Tibial nerve (tissue), 4 donors: Measurements from ENCODE around the gene HTT. TPM values are rescaled to one million over a fixed set of nuclear protein-coding genes. Genes with fewer than 3 reads are reported as not detected.

Experiments used
- DNase-seq, 2 donors: peaks; one replicate each; pipeline ENCODE4 v3.0.0-alpha.2; 2019; ENCODE audit warnings: low spot score in 2 of 2
- H3K27ac ChIP-seq, 4 donors: fragments of 200-600 bp; sonication (generic) in 3 of 4; one replicate each; pipeline ENCODE4 v1.5.1; 2017 to 2019; ENCODE audit warnings: mild to moderate bottlenecking in 1 of 4
- H3K27me3 ChIP-seq, 2 donors: fragments of 200-600 bp; sonication (generic) in 1 of 2; one replicate each; pipeline versions ENCODE4 v1.5.1 to v1.6.0; 2017 to 2019
- H3K36me3 ChIP-seq, 3 donors: fragments of 200-600 bp; sonication (generic); one replicate each; pipeline ENCODE4 v1.5.1; 2018 to 2019
- H3K4me1 ChIP-seq, 4 donors: fragments of 200-600 bp; sonication (generic) in 3 of 4; one replicate each; pipeline ENCODE4 v1.5.1; 2017 to 2019
- H3K4me3 ChIP-seq, 4 donors: fragments of 200-600 bp; sonication (generic) in 3 of 4; one replicate each; pipeline ENCODE4 v1.5.1; 2017 to 2019; ENCODE audit warnings: mild to moderate bottlenecking in 1 of 4, moderate library complexity in 1 of 4
- H3K9me3 ChIP-seq, 4 donors: fragments of 200-600 bp; sonication (generic) in 3 of 4; one replicate each; pipeline ENCODE4 v1.5.1; 2017 to 2019
- CTCF ChIP-seq, 5 experiments: fragments of 200-600 bp in 3 of 5; fragments of 450-650 bp in 2 of 5; sonication (generic) in 3 of 5; IDR thresholded peaks; one replicate each; pipeline ENCODE4 v1.5.1; 2016 to 2019; ENCODE audit warnings: antibody characterized with exemption in 5 of 5, mild to moderate bottlenecking in 3 of 5, moderate library complexity in 2 of 5
- EP300 ChIP-seq, 2 donors: sonication (generic); formaldehyde crosslinking; IDR thresholded peaks; one replicate each; pipeline ENCODE4 v1.6.1; 2017; ENCODE audit warnings: antibody characterized with exemption in 2 of 2, mild to moderate bottlenecking in 1 of 2
- POLR2A ChIP-seq, 2 donors: fragments of 450-650 bp; IDR thresholded peaks; one replicate each; pipeline ENCODE4 v1.6.1; 2017; ENCODE audit warnings: antibody characterized with exemption in 2 of 2, mild to moderate bottlenecking in 2 of 2, moderate library complexity in 2 of 2
- WGBS, 2 donors: methylation state at CpG; one replicate each; pipeline ENCODE4 v1.1.5; 2018; 5-methylcytosine and 5-hydroxymethylcytosine counted together
- total RNA-seq, 4 donors: library from RNA; depleted of rRNA; stranded (reverse); fragments of >200 nt; gene quantifications; one replicate each; pipeline ENCODE4 v1.1.0, GENCODE V29; 2016

The HTT gene
- total RNA-seq, 4 donors from 2014 or later, result 62.2 to 93.6 (median 81.2) TPM

- no peak overlapping the region for H3K4me3 ChIP-seq
- H3K4me1 ChIP-seq, result peaks cover 0 to 5% (median 0%) of the 10 kb centered on the region in 4 donors
- no peaks in the 10 kb centered on the region for H3K27me3 ChIP-seq
- peaks cover 0 to 97% (median 14%) of the 10 kb centered on the region in 3 donors for H3K36me3 ChIP-seq
- WGBS, 2 donors, result 86 to 90% methylated on average over 8 to 10 of the region's 11 CpGs
- no peak overlapping the region for H3K27ac ChIP-seq
- no peak for DNase-seq
- TF ChIP-seq POLR2A (IDR thresholded peaks at IDR 0.05), result no peak
- no peak for TF ChIP-seq CTCF (IDR thresholded peaks at IDR 0.05)
- no peak for TF ChIP-seq EP300 (IDR thresholded peaks at IDR 0.05)
- no peaks in the 10 kb centered on the region for H3K9me3 ChIP-seq
Measured at GRCh38 chr4:3239303-3239702, 164.8 kb downstream of the HTT start.

GRCh38 chr4:3239998-3240920 lies 165.8 kb downstream of the HTT start:
- DNase-seq, result no peak
- WGBS, 2 donors, result 90 to 94% methylated on average over 29 of the region's 29 CpGs
- TF ChIP-seq POLR2A (IDR thresholded peaks at IDR 0.05), result no peak
- no peak for TF ChIP-seq CTCF (IDR thresholded peaks at IDR 0.05)
- TF ChIP-seq EP300 (IDR thresholded peaks at IDR 0.05), result no peak
- H3K36me3 ChIP-seq, result peaks cover 0 to 97% (median 9%) of the 10 kb centered on the region in 3 donors
- no peaks in the 10 kb centered on the region for H3K9me3 ChIP-seq
- H3K4me3 ChIP-seq, result no peak overlapping the region
- H3K27ac ChIP-seq, result no peak overlapping the region
- no peaks in the 10 kb centered on the region for H3K27me3 ChIP-seq
- H3K4me1 ChIP-seq, result peaks cover 0 to 5% (median 0%) of the 10 kb centered on the region in 4 donors

- no peaks in the 10 kb centered on the region for H3K27me3 ChIP-seq
- no peak overlapping the region for H3K27ac ChIP-seq
- peaks cover 0 to 92% (median 1%) of the 10 kb centered on the region in 3 donors for H3K36me3 ChIP-seq
- peaks cover 0 to 5% (median 0%) of the 10 kb centered on the region in 4 donors for H3K4me1 ChIP-seq
- 79 to 85% methylated on average over 9 to 13 of the region's 13 CpGs for WGBS, 2 donors
- no peak for DNase-seq
- no peaks in the 10 kb centered on the region for H3K9me3 ChIP-seq
- H3K4me3 ChIP-seq, result no peak overlapping the region
- TF ChIP-seq CTCF (IDR thresholded peaks at IDR 0.05) (no peak), EP300 (IDR thresholded peaks at IDR 0.05) (no peak), POLR2A (IDR thresholded peaks at IDR 0.05) (no peak)
Measured at GRCh38 chr4:3240936-3241522, 166.5 kb downstream of the HTT start.

GRCh38 chr4:3241898-3242524 lies 167.5 kb downstream of the HTT start:
- Histone ChIP-seq H3K36me3 (peaks cover 0 to 83% (median 0%) of the 10 kb centered on the region in 3 donors), H3K27ac (no peak overlapping the region)
- whole genome bisulfite sequencing, 2 donors, result 74 to 76% methylated on average over 16 to 17 of the region's 17 CpGs

More at GRCh38 chr4:3241898-3242524, 167.5 kb downstream of the HTT start:
- no peak for DNase-seq
- no peak overlapping the region for H3K4me3 ChIP-seq
- no peaks in the 10 kb centered on the region for H3K27me3 ChIP-seq
- H3K4me1 ChIP-seq, result peaks cover 0 to 9% (median 0%) of the 10 kb centered on the region in 4 donors
- no peaks in the 10 kb centered on the region for H3K9me3 ChIP-seq
- TF ChIP-seq EP300 (IDR thresholded peaks at IDR 0.05) (no peak), CTCF (IDR thresholded peaks at IDR 0.05) (no peak), POLR2A (IDR thresholded peaks at IDR 0.05) (no peak)
